ENCODE data around the gene GSN. TPM values are rescaled to one million over a fixed set of nuclear protein-coding genes. Genes with fewer than 3 reads are reported as not detected.

Gene GSN
- total and polyA plus RNA-seq, 2 of the 8 experiments (the other 6 are each of a cell fraction or from before 2014, with no cell fraction given) = 52.3 to 94.5 TPM

DNA sequence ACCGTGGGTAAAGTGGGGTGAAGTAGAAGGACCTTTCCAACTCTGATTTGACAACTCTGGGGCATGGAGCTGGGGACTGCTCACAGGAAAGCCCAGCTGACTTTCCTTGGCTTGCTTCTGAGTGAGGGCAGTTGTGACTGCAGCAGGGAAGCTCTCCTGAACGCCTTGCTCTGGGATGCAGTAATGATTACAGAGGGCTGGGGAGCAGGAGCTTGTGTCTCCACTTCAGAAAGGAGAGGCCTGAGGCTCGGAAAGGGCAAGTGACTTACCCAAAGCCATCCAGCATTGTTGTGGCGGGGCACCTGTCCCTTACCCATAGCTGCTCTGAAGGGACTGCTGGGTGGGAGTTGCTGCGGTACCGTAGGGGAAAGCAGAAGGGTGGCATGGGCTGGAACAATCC lies 41.2 kb downstream of the GSN start:
- Histone ChIP-seq H2AFZ (ENCODE audit: low read length) (no peak overlapping the region), H3K56ac (replicated peaks; ENCODE audit: insufficient read length, low read depth, low read length) (no peak overlapping the region), H3K9ac (replicated peaks in 1 of 4; ENCODE audit: extremely low read depth in 1 of 4, low read depth in 3 of 4, low read length in 3 of 4) (no peak overlapping the region), H4K20me1 (replicated peaks in 1 of 2; ENCODE audit: control insufficient read depth in 1 of 2, insufficient read depth in 2 of 2, low read length in 2 of 2) (peaks cover 0 to 2% of the 10 kb centered on the region in 2 experiments), H4K91ac (replicated peaks; ENCODE audit: insufficient read length, low read length) (no peak overlapping the region), H3K36me3 (ENCODE audit: control insufficient read depth in 2 of 4, insufficient read depth in 4 of 4, low read length in 3 of 4) (peaks cover 0 to 5% (median 0%) of the 10 kb centered on the region in 4 experiments; a peak in 2 of 8 replicates), H3K9me3 (ENCODE audit: insufficient read depth in 2 of 2, low read depth in 1 of 2, low read length in 1 of 2) (no peaks in the 10 kb centered on the region), H2BK5ac (ENCODE audit: low read depth, low read length) (no peak overlapping the region), H3K27me3 (replicated peaks in 1 of 4; ENCODE audit: control insufficient read depth in 3 of 4, extremely low read depth in 1 of 4, insufficient read depth in 3 of 4, low read length in 3 of 4) (no peaks in the 10 kb centered on the region), H3K27ac (ENCODE audit: low read depth, low read length) (no peak overlapping the region), H4K8ac (ENCODE audit: extremely low read depth, insufficient read depth, low read length) (no peak overlapping the region), H3K79me2 (ENCODE audit: control insufficient read depth in 1 of 2, insufficient read depth in 2 of 2, low read length in 2 of 2) (no peaks in the 10 kb centered on the region), H2BK15ac (ENCODE audit: low read length) (no peak overlapping the region), H3K4me3 (ENCODE audit: extremely low read depth in 1 of 4, insufficient read depth in 2 of 4, low read depth in 3 of 4, low read length in 4 of 4) (no peak overlapping the region), H2BK12ac (ENCODE audit: low read depth, low read length) (no peak overlapping the region), H3K4me1 (replicated peaks in 1 of 4; ENCODE audit: control insufficient read depth in 3 of 4, insufficient read depth in 4 of 4, low read length in 3 of 4) (peaks cover 0 to 6% (median 3%) of the 10 kb centered on the region in 4 experiments; a peak in 4 of 7 replicates), H3K14ac (ENCODE audit: insufficient read length) (no peak overlapping the region), H2AK5ac (ENCODE audit: low read depth, low read length) (no peak overlapping the region), H3K4ac (replicated peaks; ENCODE audit: insufficient read length, low read depth, low read length) (no peak overlapping the region), H3K23me2 (ENCODE audit: low read depth, low read length) (no peaks in the 10 kb centered on the region), H3K18ac (ENCODE audit: extremely low read depth, low read length) (no peak overlapping the region), H2BK20ac (ENCODE audit: low read length) (no peak overlapping the region), H3K23ac (ENCODE audit: insufficient read length) (no peak overlapping the region), H3K4me2 (ENCODE audit: insufficient read depth in 1 of 2, low read depth in 2 of 2, low read length in 2 of 2) (no peak overlapping the region), H4K5ac (ENCODE audit: insufficient read length, low read depth, low read length) (no peak overlapping the region), H3K79me1 (ENCODE audit: low read depth, low read length) (no peaks in the 10 kb centered on the region), H2BK120ac (replicated peaks; ENCODE audit: low read depth, low read length) (no peak overlapping the region)
- DNase-seq (ENCODE audit: low read depth in 1 of 2, low spot score in 2 of 2) = no peak
- WGBS, 2 experiments (ENCODE audit: extremely low coverage in 1 of 2, insufficient coverage in 1 of 2, insufficient read length in 1 of 2, insufficient replicate concordance in 2 of 2, low coverage in 1 of 2, low lambda C conversion rate in 2 of 2, missing lambda C conversion rate in 1 of 2) = 89% methylated on average over 6 of the region's 6 CpGs; no CpG with 5 or more reads in 1 of the 2 experiments
- POLR2A ChIA-PET (ENCODE audit: partially characterized antibody) = no interaction called here
- no peak for FAIRE-seq
- CTCF ChIA-PET (ENCODE audit: partially characterized antibody) = interaction anchor here (0.9 to 6.4 kb wide), 7 partner anchors 8 to 237 kb away, joined by 3 to 37 read pairs (median 3); no protein-coding TSS in a partner anchor
- TF ChIP-seq SIRT6 (IDR thresholded peaks at IDR 0.05; ENCODE audit: low read length) = no peak

Data from H1 (cell line).